ENCODE measurements around the gene MED16. TPM values are rescaled to one million over a fixed set of nuclear protein-coding genes. Genes with fewer than 3 reads are reported as not detected.

The MED16 gene, protein sequence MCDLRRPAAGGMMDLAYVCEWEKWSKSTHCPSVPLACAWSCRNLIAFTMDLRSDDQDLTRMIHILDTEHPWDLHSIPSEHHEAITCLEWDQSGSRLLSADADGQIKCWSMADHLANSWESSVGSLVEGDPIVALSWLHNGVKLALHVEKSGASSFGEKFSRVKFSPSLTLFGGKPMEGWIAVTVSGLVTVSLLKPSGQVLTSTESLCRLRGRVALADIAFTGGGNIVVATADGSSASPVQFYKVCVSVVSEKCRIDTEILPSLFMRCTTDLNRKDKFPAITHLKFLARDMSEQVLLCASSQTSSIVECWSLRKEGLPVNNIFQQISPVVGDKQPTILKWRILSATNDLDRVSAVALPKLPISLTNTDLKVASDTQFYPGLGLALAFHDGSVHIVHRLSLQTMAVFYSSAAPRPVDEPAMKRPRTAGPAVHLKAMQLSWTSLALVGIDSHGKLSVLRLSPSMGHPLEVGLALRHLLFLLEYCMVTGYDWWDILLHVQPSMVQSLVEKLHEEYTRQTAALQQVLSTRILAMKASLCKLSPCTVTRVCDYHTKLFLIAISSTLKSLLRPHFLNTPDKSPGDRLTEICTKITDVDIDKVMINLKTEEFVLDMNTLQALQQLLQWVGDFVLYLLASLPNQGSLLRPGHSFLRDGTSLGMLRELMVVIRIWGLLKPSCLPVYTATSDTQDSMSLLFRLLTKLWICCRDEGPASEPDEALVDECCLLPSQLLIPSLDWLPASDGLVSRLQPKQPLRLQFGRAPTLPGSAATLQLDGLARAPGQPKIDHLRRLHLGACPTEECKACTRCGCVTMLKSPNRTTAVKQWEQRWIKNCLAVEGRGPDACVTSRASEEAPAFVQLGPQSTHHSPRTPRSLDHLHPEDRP
- 16.4 and 21.4 TPM in 2 replicates for total RNA-seq

DNA sequence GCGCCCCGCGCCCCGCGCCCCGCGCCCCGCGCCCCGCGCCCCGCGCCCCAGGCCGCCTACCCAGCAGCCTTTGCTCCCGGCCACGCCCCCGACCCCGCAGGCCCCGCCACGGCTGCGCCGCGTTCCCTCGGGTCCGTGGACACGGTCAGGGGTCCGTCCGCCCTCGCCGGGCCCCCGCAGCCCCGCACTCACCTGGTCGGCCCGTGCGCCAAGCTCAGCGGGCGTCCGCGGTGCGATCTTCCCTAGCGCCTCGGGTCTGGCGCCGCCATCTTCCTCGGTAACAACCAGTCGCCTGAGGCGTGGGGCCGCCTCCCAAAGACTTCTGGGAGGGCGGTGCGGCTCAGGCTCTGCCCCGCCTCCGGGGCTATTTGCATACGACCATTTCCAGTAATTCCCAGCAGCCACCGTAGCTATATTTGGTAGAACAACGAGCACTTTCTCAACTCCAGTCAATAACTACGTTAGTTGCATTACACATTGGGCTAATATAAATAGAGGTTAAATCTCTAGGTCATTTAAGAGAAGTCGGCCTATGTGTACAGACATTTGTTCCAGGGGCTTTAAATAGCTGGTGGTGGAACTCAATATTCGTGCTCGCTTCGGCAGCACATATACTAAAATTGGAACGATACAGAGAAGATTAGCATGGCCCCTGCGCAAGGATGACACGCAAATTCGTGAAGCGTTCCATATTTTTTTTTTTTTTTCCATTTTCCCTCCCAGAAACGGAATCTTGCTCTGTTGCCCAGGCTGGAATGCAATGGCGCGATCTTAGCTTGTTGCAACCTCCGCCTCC lies at the start of gene MED16, which contains the start of gene RNU6-9:
Gene MED16 (minus strand): TSS at position 294 of the 796 bp plus-strand sequence. CDS start 2,056 bp downstream, outside the sequence.
Gene RNU6-9 (plus strand): TSS at position 591 of the 796 bp plus-strand sequence.

GRCh38 chr19:925526-926322 lies 32.7 kb upstream of the MED16 start, which contains the start of gene ARID3A:
Gene ARID3A (plus strand): TSS chr19:926035. CDS start chr19:929529, 3,494 bp downstream.

GRCh38 chr19:917323-918151 lies 24.6 kb upstream of the MED16 start, which contains the start of gene KISS1R:
Gene KISS1R (plus strand): TSS chr19:917333. CDS start chr19:917503, 170 bp downstream.

GRCh38 chr19:913080-913748 lies 20.2 kb upstream of the MED16 start, which contains the start of gene R3HDM4:
Gene R3HDM4 (minus strand): TSS chr19:913219. CDS start chr19:913157, 62 bp downstream.

DNA sequence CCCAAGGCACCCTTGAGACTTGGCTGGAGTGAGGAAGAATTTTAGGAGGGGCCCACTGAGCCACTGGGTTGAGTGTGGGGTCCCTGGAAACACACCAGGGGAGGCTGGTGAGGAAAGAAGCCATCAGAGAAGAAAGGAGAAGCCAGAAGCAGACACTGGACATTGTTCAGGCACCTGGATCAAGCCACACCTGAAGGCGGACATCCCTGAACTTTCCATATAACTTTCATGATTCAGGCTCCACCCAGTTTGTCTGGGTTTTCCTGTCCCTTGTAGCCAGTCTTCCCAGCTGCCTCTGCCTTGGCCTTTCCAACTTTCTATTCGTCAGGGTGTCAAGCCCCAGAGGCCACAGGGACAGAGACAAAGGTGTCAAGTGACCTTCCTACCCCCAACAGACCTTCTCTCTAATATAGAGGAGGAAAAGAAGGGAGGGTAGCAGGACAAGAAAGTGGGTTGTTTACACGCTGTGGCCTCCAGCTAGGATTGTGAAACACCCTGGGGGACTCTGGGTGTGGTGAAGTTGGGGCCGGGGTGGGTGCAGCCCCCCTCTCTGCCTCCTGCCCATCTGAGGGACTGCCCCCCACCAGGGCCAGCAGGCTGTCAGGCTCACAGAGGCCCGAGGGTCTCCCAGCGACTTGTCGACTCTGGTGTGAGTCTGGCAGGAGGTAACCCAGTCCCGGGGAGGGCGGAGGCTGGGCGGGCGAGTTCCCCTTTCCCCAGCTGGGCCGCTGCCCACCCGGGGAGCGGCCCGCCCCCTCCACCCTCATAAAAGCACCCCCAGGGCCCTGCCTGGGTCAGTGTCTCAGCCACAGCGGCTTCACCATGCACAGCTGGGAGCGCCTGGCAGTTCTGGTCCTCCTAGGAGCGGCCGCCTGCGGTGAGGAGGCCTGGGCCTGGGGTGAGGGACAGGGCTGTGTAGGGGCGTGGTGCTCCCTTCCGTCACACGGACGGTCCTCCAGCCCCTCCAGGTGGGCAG lies 33.8 kb downstream of the MED16 start, which contains the start of gene CFD:
Gene CFD (plus strand): TSS at position 797 of the 976 bp plus-strand sequence. CDS start 26 bp downstream, at position 823.

GRCh38 chr19:852136-853013 lies 40.6 kb downstream of the MED16 start, which contains the start of gene ELANE:
Gene ELANE (plus strand): TSS chr19:852303. CDS start chr19:852329, 26 bp downstream.

GRCh38 chr19:840519-841206 lies 52.3 kb downstream of the MED16 start, which contains the start of gene PRTN3:
Gene PRTN3 (plus strand): TSS chr19:840999. CDS start chr19:841009, 10 bp downstream.

DNA sequence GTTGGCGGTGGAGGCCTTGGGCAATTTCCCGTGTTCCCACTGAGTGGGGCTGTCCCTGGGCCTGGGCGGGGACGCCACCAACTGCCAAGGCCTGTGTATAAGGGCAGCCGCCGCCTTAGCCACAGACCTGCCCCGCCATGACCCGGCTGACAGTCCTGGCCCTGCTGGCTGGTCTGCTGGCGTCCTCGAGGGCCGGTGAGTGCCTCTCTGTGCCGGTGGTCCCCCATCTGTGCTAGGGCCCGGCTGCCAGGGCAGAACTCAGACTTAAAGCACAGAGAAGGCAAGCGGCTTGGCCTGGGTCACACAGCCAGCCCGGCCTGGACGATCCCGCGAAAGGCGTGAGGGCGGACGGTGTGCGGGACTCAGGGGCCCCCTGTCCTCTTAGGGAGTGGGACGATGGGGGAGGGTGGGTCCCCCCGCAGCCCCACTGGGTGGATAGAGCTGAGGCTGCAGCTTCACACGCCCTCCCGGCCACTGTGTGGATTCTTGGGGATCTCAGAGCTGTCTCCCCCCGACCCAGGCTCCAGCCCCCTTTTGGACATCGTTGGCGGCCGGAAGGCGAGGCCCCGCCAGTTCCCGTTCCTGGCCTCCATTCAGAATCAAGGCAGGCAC lies 65.2 kb downstream of the MED16 start, which contains the start of gene AZU1:
Gene AZU1 (plus strand): TSS at position 128 of the 612 bp plus-strand sequence. CDS start 10 bp downstream, at position 138.

GRCh38 chr19:821825-822503 lies 71.0 kb downstream of the MED16 start, which contains the start of gene PLPPR3:
Gene PLPPR3 (minus strand): TSS chr19:821955. CDS start chr19:821559, 396 bp downstream.

Other genes with a start within 250 kb of the MED16 start
- 15.1 and 15.2 TPM in 2 replicates for gene RNF126, start 230.0 kb downstream of the MED16 start, total RNA-seq
- gene FSTL3, start 216.8 kb downstream of the MED16 start, total RNA-seq, result 43.2 and 92.6 TPM in 2 replicates
- gene PRSS57, start 197.7 kb downstream of the MED16 start, total RNA-seq, result not detected in 2 replicates
- gene PALM, start 184.3 kb downstream of the MED16 start, total RNA-seq, result 4.8 and 15.6 TPM in 2 replicates
- 0.18 and 0.28 TPM in 2 replicates for gene MISP, start 142.1 kb downstream of the MED16 start, total RNA-seq
- gene PTBP1, start 95.7 kb downstream of the MED16 start, total RNA-seq, result 65.2 and 67.6 TPM in 2 replicates
- 0.57 and 1.1 TPM in 2 replicates for gene PLPPR3, start 71.2 kb downstream of the MED16 start, total RNA-seq
- 0.18 TPM in 1 of 2 replicates, not detected in the other for gene AZU1, start 65.3 kb downstream of the MED16 start, total RNA-seq
- gene PRTN3, start 52.2 kb downstream of the MED16 start, total RNA-seq, result not detected in 2 replicates
- gene ELANE, start 40.9 kb downstream of the MED16 start, total RNA-seq, result 0.46 and 0.85 TPM in 2 replicates
- 61.8 and 93.7 TPM in 2 replicates for gene CFD, start 33.5 kb downstream of the MED16 start, total RNA-seq
- gene RNU6-9, start 297 bp upstream of the MED16 start, total RNA-seq, result not detected in 2 replicates
- gene R3HDM4, start 20.0 kb upstream of the MED16 start, total RNA-seq, result 18.1 and 18.3 TPM in 2 replicates
- gene KISS1R, start 24.1 kb upstream of the MED16 start, total RNA-seq, result under 0.01 TPM in 1 of 2 replicates, not detected in the other
- gene ARID3A, start 32.8 kb upstream of the MED16 start, total RNA-seq, result 16.9 and 22.2 TPM in 2 replicates
- gene WDR18, start 91.2 kb upstream of the MED16 start, total RNA-seq, result 42.0 and 62.0 TPM in 2 replicates
- gene GRIN3B, start 107.2 kb upstream of the MED16 start, total RNA-seq, result 0.14 and 0.65 TPM in 2 replicates
- 47.4 and 57.0 TPM in 2 replicates for gene TMEM259, start 127.9 kb upstream of the MED16 start, total RNA-seq
- not detected in 2 replicates for gene RNU6-2, start 128.3 kb upstream of the MED16 start, total RNA-seq
- gene CNN2, start 133.4 kb upstream of the MED16 start, total RNA-seq, result 215 and 242 TPM in 2 replicates
- gene ABCA7, start 146.9 kb upstream of the MED16 start, total RNA-seq, result 3.4 and 3.8 TPM in 2 replicates
- 0.85 and 1.6 TPM in 2 replicates for gene ARHGAP45, start 174.0 kb upstream of the MED16 start, total RNA-seq
- 83.9 and 89.1 TPM in 2 replicates for gene POLR2E, start 202.2 kb upstream of the MED16 start, total RNA-seq
- gene GPX4, start 210.8 kb upstream of the MED16 start, total RNA-seq, result 344 and 573 TPM in 2 replicates